ENCODE data around the gene GJB5.

Gene GJB5

DNA sequence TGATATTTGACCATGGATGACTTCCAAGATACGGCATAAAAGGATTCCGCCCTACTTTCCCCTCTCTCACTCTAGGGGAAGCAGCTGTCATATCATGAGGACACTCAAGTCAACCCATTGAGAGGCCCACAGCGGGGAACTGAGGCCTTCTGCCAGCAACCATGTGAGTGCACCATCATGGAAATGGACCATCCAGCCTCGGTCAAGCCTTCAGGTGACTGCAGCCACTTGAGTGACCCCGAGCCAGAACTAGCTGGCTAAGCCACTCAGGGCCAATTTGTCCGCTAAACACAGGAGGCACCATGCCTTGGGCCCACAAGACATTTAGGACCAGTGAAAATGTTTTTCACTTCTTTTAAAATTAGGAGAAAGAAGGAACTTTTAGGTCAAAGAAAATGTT, 11.1 kb upstream of the GJB5 start:
- Histone ChIP-seq H3K9me3 (ENCODE audit: control insufficient read depth in 5 of 5, low read length in 5 of 5) (no peaks in the 10 kb centered on the region), H3K27me3 (ENCODE audit: control insufficient read depth in 5 of 5, insufficient read depth in 4 of 5, low read length in 5 of 5) (peaks cover 3 to 25% (median 12%) of the 10 kb centered on the region in 5 donors), H3K9ac (ENCODE audit: low read length in 5 of 5) (no peak overlapping the region), H3K27ac (ENCODE audit: low read depth, low read length) (no peak overlapping the region), H3K36me3 (ENCODE audit: control insufficient read depth in 5 of 5, insufficient read depth in 5 of 5, low read length in 5 of 5) (no peaks in the 10 kb centered on the region), H3K4me1 (ENCODE audit: control insufficient read depth in 5 of 5, insufficient read depth in 5 of 5, low read length in 5 of 5) (peaks cover 0 to 4% (median 2%) of the 10 kb centered on the region in 5 donors), H3K4me3 (ENCODE audit: low read depth in 1 of 5, low read length in 5 of 5) (no peak overlapping the region)

DNA sequence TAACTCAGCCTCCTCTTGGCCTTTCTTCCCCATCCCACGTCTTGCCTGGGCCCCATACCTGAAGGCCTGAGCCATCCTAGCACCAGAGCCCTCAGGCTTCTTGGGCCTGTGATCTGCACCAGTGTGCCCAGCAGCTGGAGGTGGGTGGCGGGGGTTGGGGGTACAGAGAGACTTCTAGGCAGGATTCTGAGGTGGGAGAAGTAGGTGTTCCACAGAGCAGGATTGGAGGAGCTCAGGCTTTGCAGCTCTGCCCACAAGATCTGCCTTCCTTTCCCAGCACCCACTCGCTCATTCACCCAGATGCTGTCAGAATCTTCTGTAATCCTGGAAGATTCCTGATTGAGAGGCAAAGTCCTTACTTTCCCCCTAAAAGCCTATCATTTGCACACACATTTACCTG, 10.0 kb upstream of the GJB5 start:
- no peak overlapping the region for H3K4me3 ChIP-seq (ENCODE audit: low read depth in 1 of 5, low read length in 5 of 5)
- H3K36me3 ChIP-seq (ENCODE audit: control insufficient read depth in 5 of 5, insufficient read depth in 5 of 5, low read length in 5 of 5), result no peaks in the 10 kb centered on the region
- no peaks in the 10 kb centered on the region for H3K9me3 ChIP-seq (ENCODE audit: control insufficient read depth in 5 of 5, low read length in 5 of 5)
- H3K4me1 ChIP-seq (ENCODE audit: control insufficient read depth in 5 of 5, insufficient read depth in 5 of 5, low read length in 5 of 5), result peaks cover 0 to 4% (median 2%) of the 10 kb centered on the region in 5 donors
- peaks cover 3 to 21% (median 10%) of the 10 kb centered on the region in 5 donors for H3K27me3 ChIP-seq (ENCODE audit: control insufficient read depth in 5 of 5, insufficient read depth in 4 of 5, low read length in 5 of 5)
- no peak overlapping the region for H3K27ac ChIP-seq (ENCODE audit: low read depth, low read length)
- no peak overlapping the region for H3K9ac ChIP-seq (ENCODE audit: low read length in 5 of 5)

DNA sequence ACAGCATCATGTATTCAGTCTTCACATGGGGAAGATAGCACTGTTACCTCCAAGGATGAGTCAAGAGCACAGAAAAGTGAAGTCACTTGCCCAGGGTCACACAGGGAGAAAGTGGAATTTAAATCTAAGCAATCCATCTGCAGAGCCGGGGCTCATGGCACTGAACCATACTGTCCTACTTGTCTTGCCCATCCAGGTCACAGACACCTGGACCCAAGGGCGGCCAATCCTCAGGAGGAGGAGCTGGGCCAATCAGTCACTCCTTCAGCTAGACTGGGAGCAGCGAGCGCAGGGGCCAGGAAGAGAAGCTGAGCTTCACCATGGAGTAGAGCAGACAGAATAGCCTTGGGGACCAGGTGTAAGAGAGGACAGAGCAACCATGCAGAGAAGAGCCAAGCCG, 9.2 kb upstream of the GJB5 start:
- Histone ChIP-seq H3K36me3 (ENCODE audit: control insufficient read depth in 5 of 5, insufficient read depth in 5 of 5, low read length in 5 of 5) (no peaks in the 10 kb centered on the region), H3K9ac (ENCODE audit: low read length in 5 of 5) (no peak overlapping the region), H3K4me3 (ENCODE audit: low read depth in 1 of 5, low read length in 5 of 5) (no peak overlapping the region), H3K27me3 (ENCODE audit: control insufficient read depth in 5 of 5, insufficient read depth in 4 of 5, low read length in 5 of 5) (peaks cover 3 to 21% (median 8%) of the 10 kb centered on the region in 5 donors), H3K4me1 (ENCODE audit: control insufficient read depth in 5 of 5, insufficient read depth in 5 of 5, low read length in 5 of 5) (peaks cover 0 to 4% (median 2%) of the 10 kb centered on the region in 5 donors), H3K9me3 (ENCODE audit: control insufficient read depth in 5 of 5, low read length in 5 of 5) (no peaks in the 10 kb centered on the region), H3K27ac (ENCODE audit: low read depth, low read length) (no peak overlapping the region)

DNA sequence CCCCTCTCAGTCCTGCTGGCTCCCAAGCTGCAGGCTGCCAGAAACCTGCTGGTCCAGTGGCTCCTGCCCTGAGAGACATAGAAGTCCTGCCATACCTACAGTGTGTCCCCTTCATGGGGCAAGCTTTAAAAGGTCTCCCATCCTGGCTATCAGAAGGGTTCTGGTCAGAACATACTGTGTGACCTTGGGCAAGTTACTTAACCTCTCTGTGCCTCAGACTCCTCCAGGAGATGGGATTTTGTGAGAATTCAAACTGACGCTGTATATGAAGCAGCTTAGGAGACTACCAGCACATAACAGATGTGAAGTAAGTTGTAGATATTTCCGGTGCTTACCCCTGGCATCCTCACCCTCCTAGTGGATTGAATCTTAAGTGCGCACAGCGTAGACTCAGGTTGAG, 8.7 kb upstream of the GJB5 start:
- no peaks in the 10 kb centered on the region for H3K9me3 ChIP-seq (ENCODE audit: control insufficient read depth in 5 of 5, low read length in 5 of 5)
- no peak overlapping the region for H3K4me3 ChIP-seq (ENCODE audit: low read depth in 1 of 5, low read length in 5 of 5)
- H3K27ac ChIP-seq (ENCODE audit: low read depth, low read length), result no peak overlapping the region
- peaks cover 3 to 21% (median 8%) of the 10 kb centered on the region in 5 donors for H3K27me3 ChIP-seq (ENCODE audit: control insufficient read depth in 5 of 5, insufficient read depth in 4 of 5, low read length in 5 of 5)
- peaks cover 0 to 4% (median 2%) of the 10 kb centered on the region in 5 donors for H3K4me1 ChIP-seq (ENCODE audit: control insufficient read depth in 5 of 5, insufficient read depth in 5 of 5, low read length in 5 of 5)
- H3K9ac ChIP-seq (ENCODE audit: low read length in 5 of 5), result no peak overlapping the region
- no peaks in the 10 kb centered on the region for H3K36me3 ChIP-seq (ENCODE audit: control insufficient read depth in 5 of 5, insufficient read depth in 5 of 5, low read length in 5 of 5)

DNA sequence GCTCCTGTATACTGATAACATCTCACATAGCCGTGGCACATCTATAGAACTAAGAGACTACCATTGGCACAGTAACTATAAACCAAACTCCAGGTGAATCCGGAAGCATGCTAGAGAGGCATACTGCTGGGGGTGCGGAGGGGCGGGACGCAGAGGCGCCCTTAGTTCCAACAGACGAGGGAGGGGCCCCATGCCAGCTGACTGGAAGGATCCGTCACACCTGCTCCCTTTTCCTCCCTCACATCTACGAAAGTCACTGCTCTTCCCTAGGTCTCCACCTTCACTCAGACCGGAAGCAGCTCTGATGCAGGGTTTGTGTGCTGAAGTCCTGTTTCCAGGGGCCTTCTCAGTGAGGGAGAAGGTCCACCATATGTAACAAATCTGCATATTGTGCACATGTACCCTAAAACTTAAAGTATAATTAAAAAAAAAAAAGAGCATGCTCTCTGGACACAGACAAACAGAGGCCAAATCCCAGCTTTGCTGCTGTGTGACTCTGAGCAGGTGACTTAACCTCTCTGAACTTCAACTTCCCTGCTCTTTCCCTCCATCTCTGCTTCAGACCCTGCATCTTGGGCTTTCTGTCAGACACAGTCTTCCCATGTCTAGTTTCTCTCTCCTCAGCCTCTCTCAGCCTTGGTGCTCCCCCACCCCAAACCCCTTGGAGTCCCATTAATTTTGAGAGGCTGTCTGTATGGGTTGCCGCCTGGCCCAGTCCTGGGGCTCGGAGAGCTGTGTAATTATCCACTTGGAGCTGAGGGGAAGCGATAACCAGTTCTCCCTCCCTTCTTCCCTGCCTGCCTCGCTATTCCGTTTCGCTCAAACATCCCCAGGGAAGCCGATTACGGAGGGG, 7.8 kb upstream of the GJB5 start:
- no peak overlapping the region for H3K4me3 ChIP-seq (ENCODE audit: low read depth in 1 of 5, low read length in 5 of 5)
- H3K27me3 ChIP-seq (ENCODE audit: control insufficient read depth in 5 of 5, insufficient read depth in 4 of 5, low read length in 5 of 5), result peaks cover 3 to 18% (median 8%) of the 10 kb centered on the region in 5 donors
- no peak overlapping the region for H3K27ac ChIP-seq (ENCODE audit: low read depth, low read length)
- H3K9me3 ChIP-seq (ENCODE audit: control insufficient read depth in 5 of 5, low read length in 5 of 5), result no peaks in the 10 kb centered on the region
- H3K36me3 ChIP-seq (ENCODE audit: control insufficient read depth in 5 of 5, insufficient read depth in 5 of 5, low read length in 5 of 5), result no peaks in the 10 kb centered on the region
- H3K9ac ChIP-seq (ENCODE audit: low read length in 5 of 5), result no peak overlapping the region
- H3K4me1 ChIP-seq (ENCODE audit: control insufficient read depth in 5 of 5, insufficient read depth in 5 of 5, low read length in 5 of 5), result peaks cover 0 to 4% (median 2%) of the 10 kb centered on the region in 5 donors

DNA sequence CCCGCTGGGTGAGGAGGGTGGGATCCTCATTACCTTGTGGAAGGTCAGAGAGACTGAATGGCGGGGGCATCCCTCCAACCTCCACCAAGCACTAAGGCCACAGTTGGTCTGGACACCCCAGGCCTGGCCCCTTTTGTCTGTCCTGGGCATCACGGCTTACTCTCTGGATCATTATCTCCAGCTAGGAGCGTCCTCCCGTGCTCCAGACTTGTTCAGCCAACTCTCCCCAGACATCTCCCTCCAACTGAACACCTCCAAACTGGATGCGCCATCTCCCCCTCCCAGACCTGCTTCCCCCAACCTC, 7.3 kb upstream of the GJB5 start:
- Histone ChIP-seq H3K9me3 (ENCODE audit: control insufficient read depth in 5 of 5, low read length in 5 of 5) (no peaks in the 10 kb centered on the region), H3K4me1 (ENCODE audit: control insufficient read depth in 5 of 5, insufficient read depth in 5 of 5, low read length in 5 of 5) (peaks cover 0 to 2% (median under 1%) of the 10 kb centered on the region in 5 donors), H3K27ac (ENCODE audit: low read depth, low read length) (no peak overlapping the region), H3K9ac (ENCODE audit: low read length in 5 of 5) (no peak overlapping the region), H3K4me3 (ENCODE audit: low read depth in 1 of 5, low read length in 5 of 5) (no peak overlapping the region), H3K27me3 (ENCODE audit: control insufficient read depth in 5 of 5, insufficient read depth in 4 of 5, low read length in 5 of 5) (peaks cover 3 to 18% (median 6%) of the 10 kb centered on the region in 5 donors), H3K36me3 (ENCODE audit: control insufficient read depth in 5 of 5, insufficient read depth in 5 of 5, low read length in 5 of 5) (no peaks in the 10 kb centered on the region)

DNA sequence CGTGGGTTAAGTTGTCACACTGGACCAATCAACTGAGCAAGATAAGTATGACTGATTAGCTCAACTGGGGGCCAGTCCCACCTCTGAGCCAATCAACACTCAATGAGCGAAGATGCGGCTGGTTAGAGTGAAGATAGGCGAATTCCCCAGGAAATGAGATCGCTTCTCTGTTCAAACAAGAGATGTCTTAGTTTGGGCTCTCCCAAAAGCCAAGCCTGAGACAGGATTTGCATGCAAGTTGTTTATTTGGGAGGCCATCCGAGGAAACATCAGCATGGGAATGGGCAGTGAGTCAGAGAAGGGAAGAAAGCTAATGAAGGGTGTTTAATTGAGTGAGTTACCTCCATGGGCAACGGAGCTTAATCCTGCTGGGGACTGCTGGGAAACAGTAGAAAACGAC, 4.9 kb upstream of the GJB5 start:
- H3K9ac ChIP-seq (ENCODE audit: low read length in 5 of 5), result no peak overlapping the region
- H3K36me3 ChIP-seq (ENCODE audit: control insufficient read depth in 5 of 5, insufficient read depth in 5 of 5, low read length in 5 of 5), result no peaks in the 10 kb centered on the region
- H3K4me3 ChIP-seq (ENCODE audit: low read depth in 1 of 5, low read length in 5 of 5), result no peak overlapping the region
- no peak overlapping the region for H3K27ac ChIP-seq (ENCODE audit: low read depth, low read length)
- no peaks in the 10 kb centered on the region for H3K9me3 ChIP-seq (ENCODE audit: control insufficient read depth in 5 of 5, low read length in 5 of 5)
- peaks cover 3 to 21% (median 10%) of the 10 kb centered on the region in 5 donors for H3K27me3 ChIP-seq (ENCODE audit: control insufficient read depth in 5 of 5, insufficient read depth in 4 of 5, low read length in 5 of 5)
- H3K4me1 ChIP-seq (ENCODE audit: control insufficient read depth in 5 of 5, insufficient read depth in 5 of 5, low read length in 5 of 5), result peaks cover 0 to 2% (median 0%) of the 10 kb centered on the region in 5 donors

DNA sequence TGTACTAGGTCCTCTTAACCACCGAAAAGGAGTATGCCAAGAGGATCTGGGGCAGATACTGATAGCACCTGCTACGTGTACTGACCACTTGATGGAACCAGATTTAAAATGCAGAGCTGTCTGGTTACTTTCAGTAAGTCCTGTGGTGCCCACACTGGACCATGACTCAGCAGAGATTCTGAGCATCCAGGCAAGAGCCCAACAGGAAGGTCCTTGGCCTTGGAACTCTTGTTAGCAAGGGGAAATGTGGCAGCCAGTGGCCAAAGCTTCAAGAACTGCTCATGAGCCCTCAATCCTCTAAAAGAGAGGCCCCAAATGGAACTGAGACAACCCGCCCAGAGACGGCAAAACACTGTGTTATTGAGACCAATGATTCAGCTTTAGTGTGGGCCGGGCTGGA, 4.2 kb upstream of the GJB5 start:
- Histone ChIP-seq H3K36me3 (ENCODE audit: control insufficient read depth in 5 of 5, insufficient read depth in 5 of 5, low read length in 5 of 5) (no peaks in the 10 kb centered on the region), H3K27me3 (ENCODE audit: control insufficient read depth in 5 of 5, insufficient read depth in 4 of 5, low read length in 5 of 5) (peaks cover 3 to 18% (median 11%) of the 10 kb centered on the region in 5 donors)

DNA sequence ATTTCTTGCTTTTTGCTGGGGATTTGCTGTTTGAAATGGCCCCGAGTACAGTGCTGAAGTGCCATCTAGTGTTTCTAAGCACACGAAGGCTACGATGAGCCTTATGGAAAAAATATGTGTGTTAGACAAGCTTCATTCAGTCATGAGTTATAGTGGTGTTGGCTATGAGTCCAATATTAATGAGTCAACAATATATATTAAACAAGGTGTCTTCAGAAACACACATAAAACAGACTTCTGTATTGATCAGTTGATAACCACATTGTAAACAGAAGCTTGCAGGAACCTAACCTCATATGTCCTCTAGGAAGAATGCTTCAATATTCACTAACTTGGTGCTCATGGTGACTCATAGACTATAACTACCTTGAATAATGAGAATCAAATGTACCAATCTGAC, 1.7 kb upstream of the GJB5 start:
- H3K27me3 ChIP-seq (ENCODE audit: control insufficient read depth in 5 of 5, insufficient read depth in 4 of 5, low read length in 5 of 5), result peaks cover 0 to 10% (median 8%) of the 10 kb centered on the region in 5 donors
- no peak overlapping the region for H3K9ac ChIP-seq (ENCODE audit: low read length in 5 of 5)
- H3K4me1 ChIP-seq (ENCODE audit: control insufficient read depth in 5 of 5, insufficient read depth in 5 of 5, low read length in 5 of 5), result peaks cover 0 to 2% (median 0%) of the 10 kb centered on the region in 5 donors
- no peak overlapping the region for H3K4me3 ChIP-seq (ENCODE audit: low read depth in 1 of 5, low read length in 5 of 5)
- H3K36me3 ChIP-seq (ENCODE audit: control insufficient read depth in 5 of 5, insufficient read depth in 5 of 5, low read length in 5 of 5), result no peaks in the 10 kb centered on the region
- H3K27ac ChIP-seq (ENCODE audit: low read depth, low read length), result no peak overlapping the region
- no peaks in the 10 kb centered on the region for H3K9me3 ChIP-seq (ENCODE audit: control insufficient read depth in 5 of 5, low read length in 5 of 5)

More for the DNA sequence above, 4.2 kb upstream of the GJB5 start:
- Histone ChIP-seq H3K27ac (ENCODE audit: low read depth, low read length) (no peak overlapping the region), H3K9me3 (ENCODE audit: control insufficient read depth in 5 of 5, low read length in 5 of 5) (no peaks in the 10 kb centered on the region), H3K9ac (ENCODE audit: low read length in 5 of 5) (no peak overlapping the region), H3K4me3 (ENCODE audit: low read depth in 1 of 5, low read length in 5 of 5) (no peak overlapping the region), H3K4me1 (ENCODE audit: control insufficient read depth in 5 of 5, insufficient read depth in 5 of 5, low read length in 5 of 5) (peaks cover 0 to 2% (median 0%) of the 10 kb centered on the region in 5 donors)

DNA sequence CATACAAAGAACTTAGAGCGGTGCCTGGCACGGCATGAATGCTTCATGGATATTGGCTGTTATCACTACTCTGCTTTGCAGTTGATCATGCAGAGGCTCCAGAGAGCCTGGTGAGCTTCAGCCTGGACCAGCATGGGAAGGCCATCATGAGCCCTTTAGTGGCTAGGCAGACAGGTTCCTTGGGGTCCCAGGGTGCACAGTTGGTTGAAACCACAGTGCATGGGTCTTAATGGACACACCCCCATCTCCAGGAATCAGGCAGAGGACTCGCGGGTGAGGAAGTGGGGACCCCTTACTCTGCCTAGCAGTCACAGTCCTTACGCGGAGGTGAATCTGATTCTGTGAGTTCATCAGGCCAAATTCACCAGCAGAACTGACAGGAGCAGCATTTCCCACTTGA, 1.1 kb downstream of the GJB5 start:
- H3K27me3 ChIP-seq (ENCODE audit: control insufficient read depth in 5 of 5, insufficient read depth in 4 of 5, low read length in 5 of 5), result peaks cover 0 to 16% (median 10%) of the 10 kb centered on the region in 5 donors
- no peak overlapping the region for H3K27ac ChIP-seq (ENCODE audit: low read depth, low read length)
- H3K36me3 ChIP-seq (ENCODE audit: control insufficient read depth in 5 of 5, insufficient read depth in 5 of 5, low read length in 5 of 5), result no peaks in the 10 kb centered on the region
- no peaks in the 10 kb centered on the region for H3K9me3 ChIP-seq (ENCODE audit: control insufficient read depth in 5 of 5, low read length in 5 of 5)
- H3K4me1 ChIP-seq (ENCODE audit: control insufficient read depth in 5 of 5, insufficient read depth in 5 of 5, low read length in 5 of 5), result peaks cover 0 to 2% (median 0%) of the 10 kb centered on the region in 5 donors
- H3K4me3 ChIP-seq (ENCODE audit: low read depth in 1 of 5, low read length in 5 of 5), result no peak overlapping the region
- no peak overlapping the region for H3K9ac ChIP-seq (ENCODE audit: low read length in 5 of 5)
